Measurements from ENCODE around the gene WNT3. TPM values are rescaled to one million over a fixed set of nuclear protein-coding genes. Genes with fewer than 3 reads are reported as not detected.

Gene WNT3
- total and polyA plus RNA-seq, 8 donors: 0.24 to 0.72 (median 0.38) TPM

DNA sequence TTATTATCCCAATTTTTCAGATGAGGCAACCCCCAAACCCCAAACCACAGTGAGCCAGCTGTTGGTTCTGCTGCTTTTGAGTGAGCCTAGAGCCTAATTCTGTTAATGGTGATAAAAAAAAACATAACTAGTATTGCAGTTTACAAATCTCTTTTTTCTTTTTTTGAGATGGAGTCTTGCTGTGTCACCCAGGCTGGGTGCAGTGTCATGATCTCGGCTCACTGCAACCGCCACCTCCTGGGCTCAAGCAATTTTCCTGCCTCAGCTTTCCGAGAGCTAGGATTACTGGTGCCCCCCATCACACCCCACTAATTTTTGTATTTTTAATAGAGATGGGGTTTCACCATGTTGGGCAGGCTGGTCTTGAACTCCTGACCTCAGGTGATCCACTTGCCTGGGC, 36.0 kb upstream of the WNT3 start:
- no peak for DNase-seq
- TF ChIP-seq, protein P1, sequence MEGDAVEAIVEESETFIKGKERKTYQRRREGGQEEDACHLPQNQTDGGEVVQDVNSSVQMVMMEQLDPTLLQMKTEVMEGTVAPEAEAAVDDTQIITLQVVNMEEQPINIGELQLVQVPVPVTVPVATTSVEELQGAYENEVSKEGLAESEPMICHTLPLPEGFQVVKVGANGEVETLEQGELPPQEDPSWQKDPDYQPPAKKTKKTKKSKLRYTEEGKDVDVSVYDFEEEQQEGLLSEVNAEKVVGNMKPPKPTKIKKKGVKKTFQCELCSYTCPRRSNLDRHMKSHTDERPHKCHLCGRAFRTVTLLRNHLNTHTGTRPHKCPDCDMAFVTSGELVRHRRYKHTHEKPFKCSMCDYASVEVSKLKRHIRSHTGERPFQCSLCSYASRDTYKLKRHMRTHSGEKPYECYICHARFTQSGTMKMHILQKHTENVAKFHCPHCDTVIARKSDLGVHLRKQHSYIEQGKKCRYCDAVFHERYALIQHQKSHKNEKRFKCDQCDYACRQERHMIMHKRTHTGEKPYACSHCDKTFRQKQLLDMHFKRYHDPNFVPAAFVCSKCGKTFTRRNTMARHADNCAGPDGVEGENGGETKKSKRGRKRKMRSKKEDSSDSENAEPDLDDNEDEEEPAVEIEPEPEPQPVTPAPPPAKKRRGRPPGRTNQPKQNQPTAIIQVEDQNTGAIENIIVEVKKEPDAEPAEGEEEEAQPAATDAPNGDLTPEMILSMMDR (IDR thresholded peaks at IDR 0.05): no peak
- Histone ChIP-seq H3K9me3 (no peaks in the 10 kb centered on the region), H3K4me1 (no peaks in the 10 kb centered on the region), H3K27ac (no peak overlapping the region), H3K36me3 (no peaks in the 10 kb centered on the region), H3K27me3 (no peaks in the 10 kb centered on the region), H3K4me3 (no peak overlapping the region)
- 94 to 98% methylated on average over 3 of the region's 3 CpGs for WGBS, 2 donors
- intact Hi-C loops (cut with DNase I): no loop called here
- no peak for FAIRE-seq
- no peak for ATAC-seq

DNA sequence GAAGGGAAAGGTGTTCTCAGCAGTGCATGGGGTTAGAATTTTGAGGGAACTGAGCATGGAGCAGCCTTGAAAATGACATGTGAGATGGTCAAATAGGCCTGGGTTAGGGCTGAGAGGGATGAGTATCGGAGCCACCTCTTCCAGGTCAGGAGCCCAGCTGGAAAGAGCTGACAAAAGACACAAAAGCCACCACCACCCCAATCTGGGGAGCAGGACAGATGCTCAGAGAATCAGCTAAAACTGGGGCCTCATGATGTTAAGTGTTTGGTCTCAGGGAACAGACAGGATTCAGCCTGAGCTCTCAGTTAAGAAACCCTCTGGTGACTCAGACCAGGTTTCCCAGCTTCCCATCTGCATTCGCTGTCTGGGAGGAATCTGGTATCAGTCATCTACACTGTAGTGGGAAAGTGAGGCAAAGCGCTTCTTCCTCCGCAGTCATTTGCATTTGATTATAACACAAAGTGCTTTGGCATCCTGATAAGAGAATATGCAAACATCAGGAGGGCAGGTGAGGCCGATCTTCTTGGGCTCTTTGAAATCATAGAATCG, 35.5 kb upstream of the WNT3 start:
- ATAC-seq (no peak), DNase-seq (no peak), FAIRE-seq (no peak)
- no peak overlapping the region for H3K4me3 ChIP-seq
- no peaks in the 10 kb centered on the region for H3K4me1 ChIP-seq
- H3K27ac ChIP-seq: no peak overlapping the region
- no peaks in the 10 kb centered on the region for H3K36me3 ChIP-seq
- H3K27me3 ChIP-seq: no peaks in the 10 kb centered on the region
- WGBS, 2 donors: 76 to 81% methylated on average over 6 of the region's 6 CpGs
- intact Hi-C loops (cut with DNase I): no loop called here
- TF ChIP-seq, protein P1 (IDR thresholded peaks at IDR 0.05): no peak
- no peaks in the 10 kb centered on the region for H3K9me3 ChIP-seq

DNA sequence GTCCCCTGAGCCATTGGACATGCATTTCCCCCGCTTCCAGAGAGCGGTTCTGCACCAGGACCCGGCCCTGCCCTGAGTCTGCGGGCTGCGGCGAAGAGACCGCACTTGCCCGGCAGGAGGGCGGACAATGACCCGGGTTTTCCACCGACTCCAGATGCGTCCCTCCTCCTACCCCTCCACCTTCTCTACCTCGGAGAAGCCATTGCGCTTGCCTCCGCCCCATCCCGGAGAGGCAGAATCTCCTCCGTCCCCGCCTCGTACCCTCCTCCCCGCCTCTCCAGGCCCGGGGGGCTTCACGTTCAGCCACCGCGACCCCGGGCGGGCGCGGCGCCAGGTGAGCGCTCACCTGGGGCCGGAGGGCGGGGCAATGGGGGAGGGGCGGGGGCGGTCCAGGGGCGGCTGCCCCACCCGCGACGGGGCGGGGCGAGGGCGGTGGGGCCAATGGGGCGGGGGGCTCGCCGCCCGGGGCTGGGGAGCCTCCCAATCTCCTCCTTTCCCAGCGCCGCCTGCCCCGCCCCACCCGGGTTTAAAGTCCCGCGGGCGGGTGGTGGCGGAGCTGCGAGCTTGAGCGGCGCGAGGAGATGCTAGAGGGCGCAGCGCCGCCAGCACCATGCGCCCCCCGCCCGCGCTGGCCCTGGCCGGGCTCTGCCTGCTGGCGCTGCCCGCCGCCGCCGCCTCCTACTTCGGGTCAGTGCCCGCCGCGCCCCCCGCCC, 32.7 kb upstream of the WNT3 start, which contains the start of gene WNT9B:
Gene WNT9B (plus strand): TSS at position 555 of the 713 bp plus-strand sequence. CDS start 56 bp downstream, at position 611.
- H3K4me3 ChIP-seq: peak within 1 kb of the TSS; percentile 18 to 54 (median 30)
- TF ChIP-seq, protein P1 (IDR thresholded peaks at IDR 0.05): no peak
- intact Hi-C loops (cut with DNase I): no loop called here
- no peaks in the 10 kb centered on the region for H3K27me3 ChIP-seq
- FAIRE-seq (no peak), ATAC-seq (peak; percentile 81 to 92 (median 84)), DNase-seq (peak; percentile 57 to 78 (median 70))
- no peaks in the 10 kb centered on the region for H3K9me3 ChIP-seq
- 3% methylated on average over 50 to 74 of the region's 75 CpGs for WGBS, 2 donors
- no peaks in the 10 kb centered on the region for H3K36me3 ChIP-seq
- H3K4me1 ChIP-seq: no peaks in the 10 kb centered on the region
- H3K27ac ChIP-seq: no peak within 1 kb of the TSS

DNA sequence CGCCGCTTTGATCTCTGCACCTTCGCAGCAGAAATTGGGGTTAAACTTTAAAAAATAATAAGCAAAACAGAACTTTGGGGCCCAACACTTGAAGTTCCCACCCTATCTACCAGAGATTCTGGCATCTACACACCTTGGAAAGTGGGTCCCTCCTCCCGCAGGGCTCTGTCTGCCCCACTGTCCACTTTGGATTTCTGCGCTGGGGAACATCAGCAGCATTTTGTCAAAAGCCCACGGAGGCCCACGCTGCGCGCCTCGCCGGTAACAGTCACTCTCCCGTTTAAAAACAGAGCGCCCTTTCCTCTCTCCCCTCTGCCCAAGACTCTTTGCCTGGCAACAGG, 32.2 kb upstream of the WNT3 start:
- Histone ChIP-seq H3K4me1 (no peaks in the 10 kb centered on the region), H3K27me3 (no peaks in the 10 kb centered on the region), H3K9me3 (no peaks in the 10 kb centered on the region), H3K4me3 (peak overlapping the region in 2 of 4 donors; percentile 39 to 54), H3K36me3 (no peaks in the 10 kb centered on the region), H3K27ac (no peak overlapping the region)
- DNase-seq (no peak), FAIRE-seq (no peak), ATAC-seq (no peak)
- WGBS, 2 donors: 65 to 66% methylated on average over 13 of the region's 13 CpGs
- TF ChIP-seq, protein P1 (IDR thresholded peaks at IDR 0.05): no peak
- intact Hi-C loops (cut with DNase I): no loop called here

DNA sequence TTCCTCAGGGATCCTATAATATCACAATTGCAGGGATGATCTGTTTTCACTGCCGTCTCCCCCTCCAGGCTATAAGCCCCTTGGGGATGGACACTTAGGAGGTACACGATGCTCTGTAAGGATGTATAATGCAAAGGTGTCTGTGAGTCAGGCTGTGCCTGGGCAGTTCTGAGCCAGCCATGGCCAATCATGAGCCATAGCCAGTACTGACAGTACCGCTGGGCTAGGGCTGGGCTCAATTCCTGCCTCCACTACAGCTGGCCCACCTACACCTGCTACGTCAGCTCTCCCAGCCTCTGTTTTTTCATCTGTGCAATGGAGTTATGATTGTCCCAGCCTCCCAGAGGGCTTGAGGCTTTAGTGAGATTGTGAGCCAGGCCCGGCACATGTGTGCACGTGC, 30.0 kb upstream of the WNT3 start:
- no peak for DNase-seq
- Histone ChIP-seq H3K27me3 (no peaks in the 10 kb centered on the region), H3K36me3 (no peaks in the 10 kb centered on the region), H3K9me3 (no peaks in the 10 kb centered on the region), H3K27ac (no peak overlapping the region), H3K4me1 (no peaks in the 10 kb centered on the region), H3K4me3 (no peak overlapping the region)
- no peak for FAIRE-seq
- WGBS, 2 donors: 84 to 89% methylated on average over 6 of the region's 6 CpGs
- intact Hi-C loops (cut with DNase I): loop anchor here in 2 of 3 donors (5.0 to 10.0 kb wide), 3 partner anchors 64 to 146 kb away; no protein-coding TSS in a partner anchor
- TF ChIP-seq, protein P1 (IDR thresholded peaks at IDR 0.05): no peak
- ATAC-seq: no peak
